Coronary artery (tissue), 2 donors: Measurements from ENCODE around the gene UBE2G2.
"Not testable (repeated sequence)": the region's sequence is repeated elsewhere in the genome, so short reads cannot be mapped to it uniquely, and the experiment has no call there.

Source experiments
- DNase-seq: peaks from one replicate; pipeline ENCODE4 v3.0.0-alpha.2; 2017; ENCODE audit warnings: low spot score
- H3K27ac ChIP-seq, 2 donors: fragments of 200-600 bp; sonication (generic); one replicate each; pipeline ENCODE4 v1.5.1; 2016 to 2019
- H3K4me3 ChIP-seq: fragments of 200-600 bp; sonication (generic); 2 replicates; pipeline ENCODE4 v1.5.1; 2016; ENCODE audit warnings: mild to moderate bottlenecking, moderate library complexity
- CTCF ChIP-seq: fragments of 200-600 bp; sonication (generic); IDR thresholded peaks from one replicate; pipeline ENCODE4 v1.5.1; 2019; ENCODE audit warnings: antibody characterized with exemption

UBE2G2 gene

GRCh38 chr21:44836349-44836665 lies 34.7 kb upstream of the UBE2G2 start:
- H3K4me3 ChIP-seq: no peak overlapping the region
- TF ChIP-seq CTCF: no peak
- DNase-seq: no peak
- no peak overlapping the region for H3K27ac ChIP-seq

GRCh38 chr21:44835647-44835973 lies 34.0 kb upstream of the UBE2G2 start:
- Histone ChIP-seq H3K27ac (no peak overlapping the region), H3K4me3 (no peak overlapping the region)
- DNase-seq: no peak
- no peak for TF ChIP-seq CTCF

- no peak overlapping the region for H3K27ac ChIP-seq
- TF ChIP-seq CTCF: no peak
- H3K4me3 ChIP-seq: no peak overlapping the region
- no peak for DNase-seq
Observed at GRCh38 chr21:44834951-44835646, 33.5 kb upstream of the UBE2G2 start.

- Histone ChIP-seq H3K27ac (no peak overlapping the region), H3K4me3 (no peak overlapping the region)
- no peak for DNase-seq
- no peak for TF ChIP-seq CTCF
Observed at GRCh38 chr21:44834231-44834950, 32.8 kb upstream of the UBE2G2 start.

GRCh38 chr21:44833663-44834062 lies 32.0 kb upstream of the UBE2G2 start:
- H3K4me3 ChIP-seq: no peak overlapping the region
- DNase-seq: no peak
- TF ChIP-seq CTCF: no peak
- no peak overlapping the region for H3K27ac ChIP-seq

GRCh38 chr21:44832516-44833255 lies 31.1 kb upstream of the UBE2G2 start:
- not testable (repeated sequence) for H3K4me3 ChIP-seq, DNase-seq, H3K27ac ChIP-seq

GRCh38 chr21:44831227-44831860 lies 29.7 kb upstream of the UBE2G2 start:
- no peak overlapping the region for H3K27ac ChIP-seq
- no peak overlapping the region for H3K4me3 ChIP-seq
- no peak for DNase-seq
- TF ChIP-seq CTCF: no peak
